Brain pericyte (primary cell): ENCODE data around the gene PARD3B.

Experiments used
- DNase-seq: peaks from one replicate; pipeline ENCODE4 v3.0.0-alpha.2; 2012; ENCODE audit warnings: low read depth, low spot score

PARD3B gene

DNA sequence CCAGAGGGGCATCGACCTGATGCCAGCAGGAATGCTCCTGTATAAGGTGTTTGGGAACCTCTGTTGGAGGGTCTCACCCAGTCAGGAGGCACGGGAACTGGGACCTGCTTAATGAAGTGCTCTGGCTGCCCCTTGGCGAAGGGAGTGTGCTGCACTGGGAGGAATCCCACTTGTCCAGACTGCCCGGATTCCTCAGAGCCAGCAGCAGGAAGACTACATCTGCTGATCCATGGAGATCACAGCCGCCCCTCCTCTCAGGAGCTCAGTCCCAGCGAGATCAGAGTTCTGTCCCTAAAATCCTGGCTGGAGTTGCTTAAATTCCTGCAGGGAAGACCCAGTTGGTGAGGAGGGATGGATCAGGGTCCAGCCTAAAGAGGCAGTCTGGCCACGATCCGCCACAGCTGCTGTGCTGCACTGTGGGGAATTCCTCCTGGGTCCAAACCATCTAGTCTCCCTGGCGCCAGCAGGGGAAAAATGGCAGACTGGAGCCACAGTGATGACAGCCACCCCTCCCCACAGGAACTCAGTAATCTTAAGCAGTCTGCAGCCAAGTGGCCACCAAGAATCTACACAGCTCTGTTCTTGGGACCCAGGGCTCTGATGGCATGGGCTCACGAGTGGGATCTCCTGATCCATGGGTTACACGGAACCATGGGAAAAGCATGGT is 1060.5 kb downstream of the PARD3B start:
- no peak for DNase-seq

DNA sequence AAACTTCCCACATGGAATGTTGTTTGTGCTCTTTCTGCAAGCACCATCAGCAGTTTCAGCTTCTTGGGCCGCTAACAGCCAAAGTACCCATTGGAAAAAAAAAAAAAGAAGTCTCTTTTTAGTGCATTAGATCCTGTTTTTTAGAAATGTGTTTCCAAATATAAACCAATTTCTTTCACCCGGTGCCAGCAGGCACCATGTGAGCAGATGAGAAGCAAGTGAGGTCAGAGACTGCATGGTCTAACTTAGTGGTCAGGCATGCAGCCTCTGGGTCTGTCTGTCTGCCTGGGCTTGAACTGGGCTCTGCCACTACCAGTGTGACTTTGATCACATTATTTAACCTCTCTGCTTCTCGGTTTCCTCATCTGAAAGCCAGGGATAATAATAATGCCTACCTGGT is 1061.9 kb downstream of the PARD3B start:
- DNase-seq = no peak

DNA sequence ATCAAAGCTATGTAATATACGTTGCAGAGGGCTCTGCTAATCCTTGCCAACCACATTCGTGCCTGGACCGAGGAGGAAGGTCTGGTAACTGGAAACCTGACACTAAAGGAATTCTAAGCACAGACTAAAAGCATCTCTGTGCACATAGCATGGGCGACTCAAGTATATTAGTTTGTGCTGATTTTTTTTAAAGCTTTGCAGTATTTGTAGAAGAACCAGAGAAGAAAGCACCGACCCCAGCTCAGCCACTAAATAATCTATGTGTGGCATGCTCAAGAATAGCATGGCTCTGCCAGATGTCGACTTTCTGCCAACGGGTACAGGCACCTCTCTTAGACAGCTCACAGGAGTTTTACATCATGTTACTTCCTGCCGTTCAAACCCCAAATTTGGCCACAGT is 1063.8 kb downstream of the PARD3B start:
- DNase-seq = no peak

DNA sequence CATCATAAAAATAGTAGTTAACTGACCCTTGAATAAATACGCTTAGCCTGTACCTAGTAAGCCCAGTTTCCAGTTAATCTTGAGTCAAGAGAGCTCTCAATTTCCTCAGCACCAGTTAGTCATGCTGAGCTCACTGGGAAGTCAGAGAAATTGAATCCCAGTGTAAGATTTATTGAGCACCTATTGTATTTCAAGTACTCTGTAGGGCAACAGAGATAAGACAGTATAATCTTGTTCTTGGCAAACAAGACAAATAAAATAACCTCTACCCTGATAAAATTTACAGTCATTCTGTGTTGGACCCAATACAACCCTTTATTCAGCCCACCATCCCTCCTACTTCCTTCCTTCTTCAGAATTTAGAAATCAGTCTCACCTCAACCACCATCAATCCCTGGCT is 1065.2 kb downstream of the PARD3B start:
- DNase-seq = no peak

DNA sequence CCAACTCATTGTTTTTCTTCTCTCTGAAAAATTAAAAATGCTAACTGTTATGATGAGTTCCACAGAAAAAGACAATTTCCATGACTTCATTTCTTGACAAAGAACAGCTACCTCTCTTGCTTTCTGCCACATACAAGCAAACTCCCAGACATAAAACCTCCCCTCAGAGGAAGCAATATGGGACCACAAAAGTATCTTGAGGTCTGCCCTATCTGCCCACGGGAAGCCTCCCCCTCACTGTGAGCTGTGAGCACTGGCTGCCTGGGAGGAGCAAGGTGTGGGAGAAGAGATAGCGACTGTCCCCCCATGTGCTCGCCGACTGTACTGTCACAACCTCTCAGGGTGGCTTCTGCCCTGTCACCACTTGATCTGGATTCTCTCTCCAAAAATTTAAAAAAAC is 1067.4 kb downstream of the PARD3B start:
- DNase-seq = no peak

DNA sequence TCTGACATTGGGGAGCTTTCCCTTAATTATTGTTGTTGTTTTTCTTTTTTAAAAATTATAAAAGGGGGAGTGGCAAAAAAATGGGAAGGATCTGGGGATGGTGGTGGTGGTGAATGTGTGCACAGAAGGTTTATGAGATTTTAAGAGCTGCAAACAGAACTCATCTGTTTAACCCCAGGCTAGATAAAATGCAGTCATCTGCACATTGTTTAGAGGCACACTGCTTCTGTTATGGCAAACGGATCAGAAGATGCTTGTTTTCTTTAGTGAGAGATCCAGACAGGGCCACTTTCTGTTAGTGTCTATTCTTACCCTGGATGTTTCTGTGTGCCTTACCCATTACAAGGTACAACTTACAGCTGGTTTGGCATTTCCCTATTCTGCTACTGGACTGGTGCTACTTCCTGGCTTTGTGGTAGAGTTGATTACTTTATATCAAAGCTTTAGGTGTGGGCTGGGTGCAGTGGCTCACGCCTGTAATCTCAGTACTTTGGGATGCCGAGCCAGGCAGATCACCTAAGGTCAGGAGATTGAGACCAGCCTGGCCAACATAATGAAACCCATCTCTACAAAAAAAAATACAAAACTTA is 1068.8 kb downstream of the PARD3B start:
- DNase-seq = no peak

DNA sequence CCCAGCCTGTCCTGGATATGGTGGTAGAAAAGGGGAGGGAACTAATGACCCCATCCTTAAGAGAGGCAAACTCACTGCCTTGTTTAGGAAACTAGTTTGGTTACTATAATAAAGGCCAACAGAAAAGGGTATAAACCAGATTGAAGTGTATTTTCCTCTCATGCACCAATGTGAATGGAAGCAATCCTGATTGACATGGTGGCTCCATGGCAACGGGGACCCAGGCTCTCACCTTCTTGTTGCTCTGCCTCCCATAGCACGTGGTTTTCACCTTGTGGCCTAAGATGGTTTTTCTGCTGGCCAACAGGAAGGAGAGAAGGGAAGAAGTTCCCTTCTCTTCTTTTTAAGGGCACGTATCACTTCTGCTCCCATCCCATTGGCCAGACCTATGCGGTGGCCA is 1069.7 kb downstream of the PARD3B start:
- DNase-seq = no peak

DNA sequence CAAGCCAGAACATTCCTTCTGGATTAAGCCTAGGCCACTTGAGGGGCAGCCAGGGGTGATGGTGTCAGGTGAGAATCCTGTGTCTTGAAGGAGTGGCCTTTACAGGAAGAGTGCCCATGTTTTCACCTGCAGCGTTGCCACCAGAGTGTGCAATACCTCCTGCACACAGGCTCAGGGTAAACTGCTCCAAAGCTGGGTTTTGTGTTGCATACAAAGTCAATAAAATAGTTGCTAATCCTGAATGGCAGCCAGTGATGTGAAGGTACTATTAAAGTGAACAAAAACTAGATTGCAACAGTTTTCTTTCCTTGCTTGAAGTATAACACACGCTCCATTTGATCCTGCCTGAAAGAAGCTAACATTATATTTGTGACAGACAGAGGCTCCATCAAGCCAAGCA is 1072.6 kb downstream of the PARD3B start:
- no peak for DNase-seq

DNA sequence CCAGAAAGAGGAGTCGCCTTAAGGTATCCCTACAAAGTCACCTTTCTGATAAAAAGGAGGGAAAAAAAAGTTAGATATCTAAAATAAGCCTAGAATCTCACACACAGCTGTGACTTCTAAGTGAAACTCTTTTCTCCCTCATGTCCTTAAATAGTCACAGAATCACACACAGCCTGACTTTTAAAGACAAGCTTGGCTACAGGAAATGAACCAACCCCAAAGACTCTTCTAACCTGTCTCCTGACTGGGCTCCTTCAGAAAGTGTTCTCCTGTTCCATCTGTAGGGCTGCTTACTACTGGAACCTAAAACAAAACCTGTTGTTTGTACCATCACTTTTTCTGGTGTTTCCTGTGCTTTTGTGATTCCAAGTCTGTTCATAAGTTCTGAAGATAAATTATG is 1074.3 kb downstream of the PARD3B start:
- DNase-seq = no peak

DNA sequence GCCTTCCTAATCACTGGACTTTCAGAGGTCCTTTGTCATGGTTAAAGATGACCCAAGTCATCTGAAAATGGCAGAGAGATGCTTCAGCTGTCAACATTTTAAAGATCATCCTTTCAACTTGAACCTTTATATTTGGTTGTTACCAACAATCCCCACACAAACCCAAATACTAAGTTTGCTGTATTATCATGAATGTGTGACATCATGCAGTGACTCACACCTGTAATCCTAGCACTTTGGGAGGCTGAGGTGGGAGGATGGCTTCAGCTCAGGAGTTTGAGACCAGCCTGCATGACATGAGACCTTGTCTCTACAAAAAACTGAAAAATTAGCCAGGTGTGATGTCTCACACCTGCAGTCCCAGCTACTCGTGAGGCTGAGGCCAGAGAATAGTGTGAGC is 1081.8 kb downstream of the PARD3B start:
- DNase-seq = no peak

DNA sequence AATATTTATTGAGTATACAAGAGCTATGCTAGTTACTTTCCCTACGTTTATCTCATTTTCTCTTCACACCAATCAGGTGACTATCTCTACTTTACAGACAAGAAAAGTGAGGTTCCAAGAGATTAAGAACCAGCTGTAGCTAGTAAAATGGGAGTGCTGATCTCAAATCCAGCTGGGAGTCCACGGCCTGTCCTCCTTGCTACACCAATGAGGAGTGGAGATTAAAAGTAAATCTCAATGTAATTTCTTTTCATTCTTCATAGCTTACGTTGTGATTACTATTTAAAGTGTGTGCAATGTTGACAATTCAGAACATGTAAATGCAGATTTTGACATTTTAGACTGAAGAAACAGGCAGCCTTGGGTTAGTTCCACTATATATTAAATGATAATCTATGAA is 1083.1 kb downstream of the PARD3B start:
- no peak for DNase-seq

DNA sequence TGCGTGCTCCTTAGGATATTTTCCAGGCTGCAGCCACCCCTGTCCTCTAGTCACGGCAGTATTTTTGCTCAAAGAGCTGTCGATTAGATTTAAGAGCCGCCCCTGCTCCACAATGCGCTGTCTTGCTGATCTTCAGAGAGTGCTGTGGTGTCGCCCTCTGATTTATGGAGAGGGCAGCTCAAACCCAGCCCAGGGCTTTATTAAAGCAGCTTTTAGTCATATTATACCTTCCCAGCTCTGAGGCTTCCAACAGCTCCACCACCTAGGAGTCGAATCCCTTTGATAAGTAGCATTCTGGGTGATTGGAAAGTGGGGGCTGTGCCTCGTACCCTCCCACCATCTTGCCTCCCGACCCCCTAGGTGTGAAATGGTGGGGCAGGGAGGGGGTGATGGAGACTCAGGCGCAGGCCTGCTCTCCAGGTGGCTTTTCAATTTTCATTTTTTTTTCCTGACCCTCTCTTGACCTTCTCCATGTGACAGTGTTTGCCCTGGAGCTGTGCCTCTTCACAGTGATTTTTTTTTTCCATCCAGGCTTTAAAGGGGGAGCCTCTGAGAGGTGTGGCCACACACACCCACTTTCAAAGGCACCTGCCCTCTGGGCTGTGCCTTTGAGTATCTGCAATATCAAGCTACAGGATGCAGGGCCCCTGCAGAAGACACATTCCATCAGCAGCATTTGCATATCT is 1084.0 kb downstream of the PARD3B start:
- DNase-seq = no peak

DNA sequence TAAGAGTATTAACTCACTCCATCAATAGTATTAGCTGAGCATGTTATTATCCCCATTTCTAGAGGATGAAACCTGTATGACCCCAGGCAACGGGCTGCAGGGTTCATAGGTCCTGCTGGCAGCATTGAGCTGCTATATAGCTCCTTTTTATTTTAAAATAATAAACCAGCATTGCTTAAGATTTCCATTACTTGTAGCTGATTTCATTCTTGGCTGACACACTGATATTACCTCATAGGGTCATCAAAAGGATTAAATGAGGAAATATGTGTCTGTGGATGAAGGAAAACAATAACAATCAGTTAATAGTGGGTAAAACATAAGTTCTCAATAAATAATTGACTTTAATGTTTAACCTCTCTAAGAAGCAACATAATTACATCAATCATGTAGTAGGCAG is 1088.7 kb downstream of the PARD3B start:
- no peak for DNase-seq

DNA sequence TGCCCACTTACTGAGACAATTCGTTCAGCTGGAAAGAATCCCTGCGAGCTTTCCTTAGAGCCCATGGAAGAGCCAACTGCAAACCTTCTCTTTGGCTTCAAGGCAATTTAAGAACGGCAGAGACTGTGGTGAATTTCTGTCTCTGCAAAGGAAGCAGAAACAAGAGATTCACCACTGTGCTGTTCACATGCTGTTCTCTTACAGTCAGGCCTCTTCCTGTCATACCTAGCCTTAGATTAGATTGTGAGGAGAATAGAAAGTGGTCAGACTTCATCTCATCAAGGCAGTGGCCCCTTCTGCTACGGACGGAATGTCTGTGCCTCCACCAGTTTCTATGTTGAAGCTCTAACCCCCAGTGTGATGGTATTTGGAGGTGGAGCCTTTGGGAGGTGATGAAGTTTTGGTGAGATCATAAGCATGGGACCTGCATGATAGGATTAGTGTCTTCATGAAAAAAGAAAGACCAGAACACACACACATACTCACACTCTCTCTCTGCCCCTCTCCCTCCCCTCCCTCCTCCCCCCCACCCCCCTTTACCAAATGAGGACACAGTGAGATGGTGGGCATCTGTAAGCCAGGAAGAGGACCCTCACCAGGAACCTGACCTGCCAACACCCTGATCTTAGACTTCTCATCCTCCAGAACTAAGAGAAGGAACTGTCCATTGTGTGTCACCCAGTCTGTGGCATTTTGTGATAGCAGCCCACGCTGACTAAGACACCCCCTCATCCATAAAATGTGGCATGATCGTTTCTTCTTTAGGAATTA is 1091.5 kb downstream of the PARD3B start:
- no peak for DNase-seq

DNA sequence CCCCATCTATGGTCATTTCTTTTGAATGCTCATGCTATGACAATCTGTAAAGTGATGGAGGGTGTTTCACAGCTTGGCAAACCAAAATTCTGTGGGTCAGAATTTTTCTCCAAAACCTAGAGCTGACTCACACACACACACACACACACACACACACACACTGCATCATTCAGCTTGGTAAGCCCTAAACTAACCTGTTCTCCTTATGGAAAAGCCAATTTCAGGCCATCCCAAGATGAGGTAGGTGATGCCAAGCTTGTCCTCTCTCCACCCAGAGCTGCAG is 1092.0 kb downstream of the PARD3B start:
- no peak for DNase-seq

DNA sequence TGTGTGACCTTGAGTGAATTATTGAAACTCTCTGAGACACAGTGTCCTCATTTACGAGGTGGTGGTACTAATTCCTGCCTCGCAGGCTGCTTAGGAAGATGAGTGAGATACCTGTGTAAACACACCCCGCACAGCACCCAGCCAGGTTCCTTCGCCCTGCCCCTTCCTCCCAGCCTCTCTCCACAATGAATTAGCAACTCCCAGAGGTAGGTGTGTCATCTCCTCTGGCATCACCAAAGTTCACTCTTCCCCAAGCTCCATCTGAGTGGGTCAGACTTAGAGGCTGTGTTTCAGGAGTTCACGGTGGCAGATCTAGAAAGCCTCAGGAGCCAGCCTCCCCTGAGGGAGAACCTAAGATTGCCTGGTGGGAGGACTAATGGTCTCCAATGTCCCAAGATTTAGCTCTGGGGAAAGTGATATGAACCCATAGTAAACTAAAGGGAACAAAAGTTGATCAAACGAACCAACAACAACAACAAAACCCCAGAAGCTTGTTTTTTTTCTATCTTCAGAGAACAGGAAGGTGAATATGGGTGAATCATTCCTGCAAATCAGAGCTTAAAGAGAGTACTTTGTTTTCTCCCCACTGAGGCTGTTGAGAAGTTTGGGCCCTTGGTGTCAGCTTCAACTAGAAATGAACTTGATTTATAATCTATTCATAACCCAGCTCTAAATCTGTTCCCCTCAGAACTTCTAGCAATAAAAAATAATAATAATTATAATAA is 1092.7 kb downstream of the PARD3B start:
- DNase-seq = no peak

DNA sequence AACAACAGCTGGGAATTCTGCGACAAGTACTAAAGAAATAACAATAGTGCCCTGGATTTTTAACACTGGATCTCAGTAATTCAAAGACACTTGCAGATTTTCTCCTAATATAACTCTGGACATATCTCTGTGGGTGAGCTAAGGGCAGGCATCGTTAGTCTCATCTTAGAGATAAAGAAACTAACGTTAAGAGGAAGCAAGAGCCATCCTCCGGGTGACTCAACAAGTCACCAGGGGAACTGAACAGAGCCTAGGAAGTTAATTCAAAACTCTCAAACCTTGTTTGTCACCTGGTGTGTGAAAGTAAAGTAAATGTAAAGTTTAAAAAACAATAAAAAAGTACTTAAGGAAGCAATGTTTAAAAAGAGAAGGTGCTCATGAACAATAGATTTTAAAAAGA is 1095.4 kb downstream of the PARD3B start:
- DNase-seq = no peak

DNA sequence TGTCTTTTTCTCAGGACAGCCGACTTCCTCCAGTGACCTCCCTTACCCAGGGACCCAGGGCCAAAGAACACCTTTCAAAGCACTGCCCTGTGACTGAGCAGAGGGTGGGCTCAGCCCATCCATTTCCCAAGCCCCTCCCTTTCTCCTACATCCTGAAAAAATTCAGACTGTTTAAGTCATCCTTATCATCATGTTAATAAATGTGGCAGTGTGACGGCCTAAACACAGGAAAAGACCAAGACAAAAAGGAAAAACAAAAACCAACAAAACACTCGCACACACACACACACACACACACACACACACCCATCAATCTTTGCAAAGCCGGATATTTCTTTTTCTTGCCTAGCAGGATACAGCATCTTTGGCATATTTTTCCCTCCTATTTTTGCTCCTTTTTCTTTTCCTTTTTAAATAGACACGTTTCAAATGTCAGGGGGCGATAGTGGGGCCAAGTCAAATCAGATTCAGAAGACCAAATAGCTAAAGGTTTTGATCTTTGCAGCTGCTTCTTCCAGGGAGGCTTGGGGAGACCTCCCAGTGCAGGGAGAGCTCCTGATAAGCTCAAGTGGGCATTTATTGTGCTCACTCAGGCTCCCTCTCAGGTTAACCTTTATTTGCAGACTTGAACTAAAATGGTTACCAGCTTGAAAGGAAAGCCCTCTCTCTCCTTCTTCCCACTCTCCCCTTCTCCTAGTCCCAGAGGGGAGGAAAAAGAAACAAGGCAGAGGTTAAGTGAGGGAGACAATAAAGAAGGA is 1097.5 kb downstream of the PARD3B start:
- no peak for DNase-seq

DNA sequence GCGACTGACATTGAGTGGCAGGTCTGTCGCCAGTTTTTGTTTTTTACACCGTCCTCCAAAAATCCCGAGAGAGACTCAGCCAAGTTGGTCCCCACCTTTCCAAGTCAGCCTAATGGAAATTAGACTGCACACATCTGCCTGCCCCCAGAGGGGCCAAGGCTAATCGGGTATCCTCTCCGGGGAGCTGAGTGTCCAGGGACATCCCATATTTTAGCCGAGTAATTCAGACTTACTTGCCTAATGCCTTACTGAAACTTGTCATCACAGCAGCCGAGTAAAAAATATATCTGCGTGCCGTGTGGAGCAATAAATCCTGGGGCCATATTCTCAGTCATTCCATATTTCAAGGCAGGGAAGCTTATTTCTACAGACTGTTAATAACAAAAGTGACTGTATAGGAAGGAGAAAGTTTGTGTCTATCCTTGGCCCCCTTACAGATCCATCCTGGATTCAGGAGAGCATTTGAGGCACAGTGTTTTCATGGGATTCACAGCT is 1098.2 kb downstream of the PARD3B start:
- no peak for DNase-seq

DNA sequence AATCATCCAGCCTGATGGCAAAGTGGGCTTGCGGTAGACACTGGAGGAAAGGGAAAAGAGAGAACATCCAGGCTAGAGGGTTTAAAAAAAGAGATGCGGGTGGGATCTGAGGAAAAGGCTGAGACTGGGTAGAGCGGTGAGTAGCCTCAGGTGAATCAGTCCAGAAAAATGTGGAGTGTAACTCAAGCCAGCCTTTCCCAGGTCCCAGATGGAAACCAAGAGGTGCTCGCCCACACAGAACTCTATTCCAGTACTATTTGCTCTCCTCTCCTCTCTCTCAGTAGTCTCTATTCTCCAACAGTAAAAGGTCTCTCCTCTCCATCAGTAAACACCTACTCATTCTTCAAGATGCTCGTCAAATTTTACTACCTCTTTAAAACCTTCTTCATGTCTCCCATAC is 1098.7 kb downstream of the PARD3B start:
- no peak for DNase-seq

DNA sequence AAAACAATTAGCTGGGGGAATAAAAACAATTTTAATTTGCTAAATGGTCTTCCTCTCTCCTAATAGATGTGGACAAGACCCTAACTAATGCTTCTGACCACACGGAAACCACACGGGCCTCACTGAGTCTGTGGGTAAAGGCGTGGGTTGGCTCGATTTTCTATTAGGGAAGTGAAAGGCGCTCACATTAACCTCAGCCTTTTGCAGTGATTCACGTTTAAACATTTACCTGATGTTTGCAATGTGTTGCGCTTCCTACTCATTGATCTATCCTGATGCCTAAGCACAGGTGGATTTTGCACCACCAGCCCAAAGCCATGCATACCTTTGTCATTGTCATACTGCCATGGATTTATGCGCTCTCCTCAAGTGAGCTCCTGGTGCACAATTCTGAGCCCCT is 1101.4 kb downstream of the PARD3B start:
- DNase-seq = no peak
